ENCODE measurements around the gene MYL10.
"Not testable (repeated sequence)": the region's sequence is repeated elsewhere in the genome, so short reads cannot be mapped to it uniquely, and the experiment has no call there.

The MYL10 gene

GRCh38 chr7:101618207-101618839, 10.8 kb downstream of the MYL10 start:
- no peak for DNase-seq

GRCh38 chr7:101617451-101618206, 11.5 kb downstream of the MYL10 start:
- no peak for DNase-seq

GRCh38 chr7:101615446-101615845, 13.7 kb downstream of the MYL10 start:
- DNase-seq, result no peak

GRCh38 chr7:101614939-101615302, 14.2 kb downstream of the MYL10 start:
- DNase-seq, result no peak

GRCh38 chr7:101614098-101614938, 14.8 kb downstream of the MYL10 start:
- DNase-seq, result no peak

GRCh38 chr7:101612885-101613515, 16.1 kb downstream of the MYL10 start:
- DNase-seq, result no peak

GRCh38 chr7:101608772-101609713, 20.1 kb downstream of the MYL10 start:
- no peak for DNase-seq

- DNase-seq, result no peak
Observed at GRCh38 chr7:101606498-101606923, 22.6 kb downstream of the MYL10 start.

- DNase-seq, result no peak
Observed at GRCh38 chr7:101605611-101606497, 23.2 kb downstream of the MYL10 start.

GRCh38 chr7:101604934-101605332, 24.2 kb downstream of the MYL10 start:
- DNase-seq, result not testable (repeated sequence)

GRCh38 chr7:101604331-101604933, 24.7 kb downstream of the MYL10 start:
- DNase-seq, result no peak

- peak; percentile 3 to 52 for DNase-seq
Observed at GRCh38 chr7:101602484-101603241, 26.4 kb downstream of the MYL10 start.

GRCh38 chr7:101602082-101602481, 27.0 kb downstream of the MYL10 start:
- no peak for DNase-seq

- no peak for DNase-seq
Observed at GRCh38 chr7:101599787-101600186, 29.3 kb downstream of the MYL10 start.

- no peak for DNase-seq
Observed at GRCh38 chr7:101598986-101599771, 29.9 kb downstream of the MYL10 start.

GRCh38 chr7:101598422-101598985, 30.6 kb downstream of the MYL10 start:
- no peak for DNase-seq

- no peak for DNase-seq
Observed at GRCh38 chr7:101597941-101598340, 31.2 kb downstream of the MYL10 start.

- no peak for DNase-seq
Observed at GRCh38 chr7:101596898-101597297, 32.2 kb downstream of the MYL10 start.
